ENCODE results near the gene IL22RA1. TPM values are rescaled to one million over a fixed set of nuclear protein-coding genes. Genes with fewer than 3 reads are reported as not detected.

IL22RA1 gene
- total and polyA plus RNA-seq, 9 of the 15 experiments (the other 6 are each of a cell fraction or from before 2014, with no cell fraction given) = not detected

DNA sequence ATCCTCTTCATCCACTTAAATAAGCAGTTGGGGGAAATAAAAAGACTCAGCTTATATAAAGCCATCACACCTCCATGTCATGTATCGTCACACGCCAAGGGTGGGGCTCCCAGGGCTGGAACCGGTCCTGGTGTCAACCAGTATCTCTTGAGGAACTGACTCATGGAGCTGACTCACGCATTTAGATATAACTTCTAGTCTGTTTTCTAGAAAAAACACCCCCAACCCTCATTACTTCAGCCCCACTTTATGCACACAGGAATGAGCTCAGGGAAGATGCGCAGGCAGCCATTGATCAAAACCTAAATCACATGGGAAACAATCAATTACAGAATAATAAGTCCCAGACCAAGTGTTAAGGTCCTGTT, 6.9 kb upstream of the IL22RA1 start (continued):
- TF ChIP-seq, protein P1, sequence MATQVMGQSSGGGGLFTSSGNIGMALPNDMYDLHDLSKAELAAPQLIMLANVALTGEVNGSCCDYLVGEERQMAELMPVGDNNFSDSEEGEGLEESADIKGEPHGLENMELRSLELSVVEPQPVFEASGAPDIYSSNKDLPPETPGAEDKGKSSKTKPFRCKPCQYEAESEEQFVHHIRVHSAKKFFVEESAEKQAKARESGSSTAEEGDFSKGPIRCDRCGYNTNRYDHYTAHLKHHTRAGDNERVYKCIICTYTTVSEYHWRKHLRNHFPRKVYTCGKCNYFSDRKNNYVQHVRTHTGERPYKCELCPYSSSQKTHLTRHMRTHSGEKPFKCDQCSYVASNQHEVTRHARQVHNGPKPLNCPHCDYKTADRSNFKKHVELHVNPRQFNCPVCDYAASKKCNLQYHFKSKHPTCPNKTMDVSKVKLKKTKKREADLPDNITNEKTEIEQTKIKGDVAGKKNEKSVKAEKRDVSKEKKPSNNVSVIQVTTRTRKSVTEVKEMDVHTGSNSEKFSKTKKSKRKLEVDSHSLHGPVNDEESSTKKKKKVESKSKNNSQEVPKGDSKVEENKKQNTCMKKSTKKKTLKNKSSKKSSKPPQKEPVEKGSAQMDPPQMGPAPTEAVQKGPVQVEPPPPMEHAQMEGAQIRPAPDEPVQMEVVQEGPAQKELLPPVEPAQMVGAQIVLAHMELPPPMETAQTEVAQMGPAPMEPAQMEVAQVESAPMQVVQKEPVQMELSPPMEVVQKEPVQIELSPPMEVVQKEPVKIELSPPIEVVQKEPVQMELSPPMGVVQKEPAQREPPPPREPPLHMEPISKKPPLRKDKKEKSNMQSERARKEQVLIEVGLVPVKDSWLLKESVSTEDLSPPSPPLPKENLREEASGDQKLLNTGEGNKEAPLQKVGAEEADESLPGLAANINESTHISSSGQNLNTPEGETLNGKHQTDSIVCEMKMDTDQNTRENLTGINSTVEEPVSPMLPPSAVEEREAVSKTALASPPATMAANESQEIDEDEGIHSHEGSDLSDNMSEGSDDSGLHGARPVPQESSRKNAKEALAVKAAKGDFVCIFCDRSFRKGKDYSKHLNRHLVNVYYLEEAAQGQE (IDR thresholded peaks at IDR 0.05; ENCODE audit: borderline replicate concordance) = 0 out of 2 replicates have a peak, but pooled peaks have one; percentile 41
- TF ChIP-seq, protein P1 (CRISPR knock-in tag; IDR thresholded peaks at IDR 0.05; ENCODE audit: low read depth) = no peak
- TF ChIP-seq, protein P2, sequence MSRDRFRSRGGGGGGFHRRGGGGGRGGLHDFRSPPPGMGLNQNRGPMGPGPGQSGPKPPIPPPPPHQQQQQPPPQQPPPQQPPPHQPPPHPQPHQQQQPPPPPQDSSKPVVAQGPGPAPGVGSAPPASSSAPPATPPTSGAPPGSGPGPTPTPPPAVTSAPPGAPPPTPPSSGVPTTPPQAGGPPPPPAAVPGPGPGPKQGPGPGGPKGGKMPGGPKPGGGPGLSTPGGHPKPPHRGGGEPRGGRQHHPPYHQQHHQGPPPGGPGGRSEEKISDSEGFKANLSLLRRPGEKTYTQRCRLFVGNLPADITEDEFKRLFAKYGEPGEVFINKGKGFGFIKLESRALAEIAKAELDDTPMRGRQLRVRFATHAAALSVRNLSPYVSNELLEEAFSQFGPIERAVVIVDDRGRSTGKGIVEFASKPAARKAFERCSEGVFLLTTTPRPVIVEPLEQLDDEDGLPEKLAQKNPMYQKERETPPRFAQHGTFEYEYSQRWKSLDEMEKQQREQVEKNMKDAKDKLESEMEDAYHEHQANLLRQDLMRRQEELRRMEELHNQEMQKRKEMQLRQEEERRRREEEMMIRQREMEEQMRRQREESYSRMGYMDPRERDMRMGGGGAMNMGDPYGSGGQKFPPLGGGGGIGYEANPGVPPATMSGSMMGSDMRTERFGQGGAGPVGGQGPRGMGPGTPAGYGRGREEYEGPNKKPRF (IDR thresholded peaks at IDR 0.05; ENCODE audit: low read depth, low read length) = no peak
- TF ChIP-seq ZNF41 (CRISPR knock-in tag; conservative IDR thresholded peaks at IDR 0.05) (no peak), PHF8 (IDR thresholded peaks at IDR 0.05; ENCODE audit: borderline replicate concordance, low read length) (no peak), CEBPG (CRISPR knock-in tag; IDR thresholded peaks at IDR 0.05) (no peak), CEBPG (tag; conservative IDR thresholded peaks at IDR 0.05 in 1 of 2, IDR thresholded peaks at IDR 0.05 in 1 of 2) (no peak), GTF2F1 (IDR thresholded peaks at IDR 0.05; ENCODE audit: low read depth, low read length) (no peak), XRCC5 (IDR thresholded peaks at IDR 0.05; ENCODE audit: low read depth, low read length) (no peak), JUN (IDR thresholded peaks at IDR 0.05; ENCODE audit: borderline replicate concordance, low read depth, low read length) (peak; percentile 86), JUN (CRISPR knock-in tag; IDR thresholded peaks at IDR 0.05; ENCODE audit: borderline replicate concordance) (no peak), BCL6 (CRISPR knock-in tag; IDR thresholded peaks at IDR 0.05) (no peak), GATAD2A (IDR thresholded peaks at IDR 0.05) (no peak)
- TF ChIP-seq, protein P3, sequence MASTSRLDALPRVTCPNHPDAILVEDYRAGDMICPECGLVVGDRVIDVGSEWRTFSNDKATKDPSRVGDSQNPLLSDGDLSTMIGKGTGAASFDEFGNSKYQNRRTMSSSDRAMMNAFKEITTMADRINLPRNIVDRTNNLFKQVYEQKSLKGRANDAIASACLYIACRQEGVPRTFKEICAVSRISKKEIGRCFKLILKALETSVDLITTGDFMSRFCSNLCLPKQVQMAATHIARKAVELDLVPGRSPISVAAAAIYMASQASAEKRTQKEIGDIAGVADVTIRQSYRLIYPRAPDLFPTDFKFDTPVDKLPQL (IDR thresholded peaks at IDR 0.05; ENCODE audit: extremely low read depth, insufficient read length) = no peak
- TF ChIP-seq, protein P4, sequence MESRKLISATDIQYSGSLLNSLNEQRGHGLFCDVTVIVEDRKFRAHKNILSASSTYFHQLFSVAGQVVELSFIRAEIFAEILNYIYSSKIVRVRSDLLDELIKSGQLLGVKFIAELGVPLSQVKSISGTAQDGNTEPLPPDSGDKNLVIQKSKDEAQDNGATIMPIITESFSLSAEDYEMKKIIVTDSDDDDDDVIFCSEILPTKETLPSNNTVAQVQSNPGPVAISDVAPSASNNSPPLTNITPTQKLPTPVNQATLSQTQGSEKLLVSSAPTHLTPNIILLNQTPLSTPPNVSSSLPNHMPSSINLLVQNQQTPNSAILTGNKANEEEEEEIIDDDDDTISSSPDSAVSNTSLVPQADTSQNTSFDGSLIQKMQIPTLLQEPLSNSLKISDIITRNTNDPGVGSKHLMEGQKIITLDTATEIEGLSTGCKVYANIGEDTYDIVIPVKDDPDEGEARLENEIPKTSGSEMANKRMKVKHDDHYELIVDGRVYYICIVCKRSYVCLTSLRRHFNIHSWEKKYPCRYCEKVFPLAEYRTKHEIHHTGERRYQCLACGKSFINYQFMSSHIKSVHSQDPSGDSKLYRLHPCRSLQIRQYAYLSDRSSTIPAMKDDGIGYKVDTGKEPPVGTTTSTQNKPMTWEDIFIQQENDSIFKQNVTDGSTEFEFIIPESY (CRISPR knock-in tag; IDR thresholded peaks at IDR 0.05) = no peak
- TF ChIP-seq, protein P5, sequence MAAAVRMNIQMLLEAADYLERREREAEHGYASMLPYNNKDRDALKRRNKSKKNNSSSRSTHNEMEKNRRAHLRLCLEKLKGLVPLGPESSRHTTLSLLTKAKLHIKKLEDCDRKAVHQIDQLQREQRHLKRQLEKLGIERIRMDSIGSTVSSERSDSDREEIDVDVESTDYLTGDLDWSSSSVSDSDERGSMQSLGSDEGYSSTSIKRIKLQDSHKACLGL (CRISPR knock-in tag; IDR thresholded peaks at IDR 0.05; ENCODE audit: borderline replicate concordance, poor library complexity, severe bottlenecking) = no peak

Data from K562 (cell line).